Endothelial cell of umbilical vein (primary cell): ENCODE data around the gene BACH2. TPM values are rescaled to one million over a fixed set of nuclear protein-coding genes. Genes with fewer than 3 reads are reported as not detected.

Experiments
- BruUV-seq: library from RNA; stranded (reverse); fragments of 400-500 nt; replicated peaks from 2 replicates; lab custom pipeline; 2021; lab: Mats Ljungman, UMichigan
- CTCF ChIA-PET: fragments of 300-600, 350-600 bp; sonication (Branson Sonifier 250); formaldehyde crosslinking; loops from one replicate; lab custom pipeline; 2021; ENCODE audit warnings: antibody characterized with exemption, inconsistent platforms; lab: Charles Lee
- POLR2A ChIA-PET: fragments of 300-600, 350-600 bp; sonication (Branson Sonifier 250); formaldehyde crosslinking; loops from one replicate; lab custom pipeline; 2021; ENCODE audit warnings: antibody characterized with exemption, inconsistent platforms; lab: Charles Lee
- DNase-seq: peaks from one replicate; pipeline ENCODE4 v3.0.0-alpha.2; 2011; ENCODE audit warnings: low read depth, low spot score
- FAIRE-seq: peaks from 2 replicates; lab custom pipeline; 2011; peaks lifted over from hg19 to GRCh38; lab: Jason Lieb, UNC
- H2AFZ ChIP-seq: 2 replicates; pipeline ENCODE4 v1.6.0; 2012; ENCODE audit warnings: low read depth, low read length, control low read depth, inconsistent platforms
- H3K27ac ChIP-seq: 2 replicates; pipeline ENCODE4 v1.5.1; 2011; ENCODE audit warnings: low read depth, mild to moderate bottlenecking, control low read depth, low read length, moderate library complexity; ENCODE audit not compliant: insufficient read depth
- H3K27me3 ChIP-seq, 2 experiments: 2 replicates each; pipeline versions ENCODE4 v1.6.0 to v1.6.1; 2011; ENCODE audit warnings: low read length in 2 of 2, mixed read lengths in 1 of 2; ENCODE audit not compliant: control insufficient read depth in 2 of 2, insufficient read depth in 2 of 2
- H3K36me3 ChIP-seq, 2 experiments: 2 replicates in 1 of 2; 3 replicates in 1 of 2; pipeline ENCODE4 v1.5.1; 2011; ENCODE audit warnings: low read length in 2 of 2, mild to moderate bottlenecking in 1 of 2, moderate library complexity in 1 of 2; ENCODE audit not compliant: control insufficient read depth in 2 of 2, insufficient read depth in 2 of 2; ENCODE audit errors: extremely low read depth in 1 of 2
- H3K4me1 ChIP-seq: 3 replicates; pipeline ENCODE4 v1.5.1; 2011; ENCODE audit warnings: mild to moderate bottlenecking, low read length; ENCODE audit not compliant: control insufficient read depth, insufficient read depth; ENCODE audit errors: extremely low read depth
- H3K4me2 ChIP-seq: 2 replicates; pipeline ENCODE4 v1.6.1; 2011; ENCODE audit warnings: low read length, control low read depth, mixed read lengths; ENCODE audit not compliant: insufficient read depth
- H3K4me3 ChIP-seq, 3 experiments: fragments of 200-600 bp in 1 of 3; sonication (generic), shearing (Covaris generic) in 1 of 3; replicated peaks in 1 of 3; 2 replicates each; pipeline ENCODE4 v1.5.1; 2011 to 2016; ENCODE audit warnings: control low read depth in 3 of 3, low read length in 3 of 3, mild to moderate bottlenecking in 2 of 3, inconsistent platforms in 1 of 3, low read depth in 1 of 3, moderate library complexity in 1 of 3; ENCODE audit not compliant: insufficient read depth in 1 of 3
- H3K79me2 ChIP-seq: 2 replicates; pipeline ENCODE4 v1.6.0; 2012; ENCODE audit warnings: low read length, inconsistent platforms; ENCODE audit not compliant: control insufficient read depth, insufficient read depth
- H3K9ac ChIP-seq: replicated peaks from 2 replicates; pipeline ENCODE3; 2011; ENCODE audit warnings: low read length, control low read depth; ENCODE audit not compliant: insufficient read depth; ENCODE audit errors: extremely low read depth
- H3K9me1 ChIP-seq: replicated peaks from 3 replicates; pipeline ENCODE4 v1.6.0; 2011; ENCODE audit warnings: mild to moderate bottlenecking, low read length; ENCODE audit not compliant: control insufficient read depth, insufficient read depth; ENCODE audit errors: extremely low read depth
- H3K9me3 ChIP-seq: replicated peaks from 2 replicates; pipeline ENCODE4 v1.5.1; 2012; ENCODE audit warnings: low read length, inconsistent platforms; ENCODE audit not compliant: control insufficient read depth, insufficient read depth
- H4K20me1 ChIP-seq: replicated peaks from 2 replicates; pipeline ENCODE3; 2011; ENCODE audit warnings: mild to moderate bottlenecking, low read length; ENCODE audit not compliant: control insufficient read depth, insufficient read depth; ENCODE audit errors: extremely low read depth
- EZH2 ChIP-seq: IDR thresholded peaks from 2 replicates; pipeline ENCODE4 v1.6.1; 2012; ENCODE audit warnings: borderline replicate concordance, low read depth, mild to moderate bottlenecking, moderate library complexity, low read length, inconsistent platforms; ENCODE audit not compliant: severe bottlenecking
- FOS ChIP-seq: IDR thresholded peaks from 2 replicates; pipeline ENCODE4 v1.6.1; 2011; ENCODE audit warnings: mild to moderate bottlenecking, low read length, moderate library complexity, borderline replicate concordance; ENCODE audit not compliant: insufficient read depth
- GATA2 ChIP-seq: IDR thresholded peaks from 2 replicates; pipeline ENCODE4 v1.7.0; 2011; ENCODE audit warnings: low read depth, mild to moderate bottlenecking, moderate library complexity, mixed read lengths, low read length; ENCODE audit not compliant: insufficient read length, insufficient read depth
- JUN ChIP-seq: IDR thresholded peaks from 2 replicates; pipeline ENCODE4 v1.6.1; 2011; ENCODE audit warnings: borderline replicate concordance, low read depth; ENCODE audit not compliant: insufficient read length, insufficient read depth
- MYC ChIP-seq: IDR thresholded peaks from one replicate; pipeline ENCODE4 v1.6.1; 2011; ENCODE audit warnings: mild to moderate bottlenecking, low read depth, low read length
- POLR2A ChIP-seq: IDR thresholded peaks from 2 replicates; pipeline ENCODE4 v1.6.1; 2012; ENCODE audit warnings: low read depth, mild to moderate bottlenecking, control low read depth, low read length
- POLR2AphosphoS5 ChIP-seq: IDR thresholded peaks from 2 replicates; pipeline ENCODE4 v1.6.1; 2012; ENCODE audit warnings: low read depth, mild to moderate bottlenecking, control low read depth, low read length, moderate library complexity; ENCODE audit not compliant: insufficient read depth
- dilution Hi-C: fragments of 300-500 bp; cut with MboI; formaldehyde crosslinking; loops from one replicate; pipeline ENCODE4 v1.15.0; 2019; ENCODE audit warnings: low sequenced_read_pairs; ENCODE audit not compliant: extremely low pct_ligation_motif_present
- intact Hi-C: fragments of 100-400 bp; cut with micrococcal nuclease; formaldehyde crosslinking; loops from one replicate; pipeline ENCODE4 v1.10.0; 2022
- polyA plus RNA-seq, 4 experiments: library from polyadenylated mRNA; depleted of rRNA in 3 of 4; stranded (reverse) in 3 of 4; unstranded in 1 of 4; fragments of >200 nt; gene quantifications; 2 replicates each; pipeline versions ENCODE4 v1.2.1 to v1.2.3, GENCODE V29; 2011 to 2012; ENCODE audit warnings: missing spikeins in 1 of 4
- total RNA-seq: library from RNA; stranded (reverse); gene quantifications from 2 replicates; pipeline ENCODE4 v1.2.3, GENCODE V29; 2021
- TF ChIP-seq, protein P1 (sequence below), 2 donors: IDR thresholded peaks; 1 replicate in 1 of 2; 2 replicates in 1 of 2; pipeline ENCODE4 v1.5.1; 2011; ENCODE audit warnings: low read length in 2 of 2, mild to moderate bottlenecking in 2 of 2, moderate library complexity in 2 of 2, control low read depth in 1 of 2, inconsistent platforms in 1 of 2, low read depth in 1 of 2; ENCODE audit not compliant: insufficient read depth in 1 of 2; ENCODE audit errors: extremely low read depth in 1 of 2
- TF ChIP-seq, protein P2 (sequence below): IDR thresholded peaks from 2 replicates; pipeline ENCODE4 v1.6.1; 2011; ENCODE audit not compliant: insufficient read depth, insufficient read length

The BACH2 gene
- total and polyA plus RNA-seq, 2 donors (not counting 3 experiments of a cell fraction or from before 2014, with no cell fraction given): 1.7 to 5.6 TPM

DNA sequence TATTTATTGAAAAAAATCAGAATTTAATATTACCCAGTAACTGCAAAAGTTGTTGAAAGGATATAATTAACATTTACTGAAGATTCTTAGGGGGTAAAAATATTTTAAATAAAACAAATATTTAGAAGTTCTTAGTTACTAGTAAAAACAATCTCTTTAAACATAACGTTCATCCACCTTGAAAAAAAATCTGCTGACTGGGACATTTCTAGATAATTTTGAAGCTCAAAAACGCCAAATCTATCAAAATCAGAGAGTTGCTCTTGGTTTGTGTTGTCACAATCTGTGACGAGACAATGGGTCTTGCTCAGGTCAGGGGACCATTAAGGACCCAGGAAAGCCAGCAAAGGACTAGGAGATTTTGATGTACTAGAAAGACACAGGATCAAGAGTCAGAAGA is 177.0 kb downstream of the BACH2 start:
- intact Hi-C loops (no loop called here), dilution Hi-C loops (no loop called here)
- Histone ChIP-seq H3K9me1 (no peaks in the 10 kb centered on the region), H2AFZ (no peak overlapping the region), H3K4me3 (no peak overlapping the region), H3K36me3 (no peaks in the 10 kb centered on the region), H3K4me1 (no peaks in the 10 kb centered on the region), H4K20me1 (no peaks in the 10 kb centered on the region), H3K27ac (no peak overlapping the region), H3K9me3 (no peaks in the 10 kb centered on the region), H3K9ac (no peak overlapping the region), H3K79me2 (no peaks in the 10 kb centered on the region), H3K4me2 (no peak overlapping the region), H3K27me3 (no peaks in the 10 kb centered on the region)
- FAIRE-seq (no peak), DNase-seq (no peak)
- POLR2A ChIA-PET: no interaction called here
- no TSS peak for BruUV-seq
- no peak for TF ChIP-seq EZH2
- TF ChIP-seq GATA2: no peak
- no peak for TF ChIP-seq JUN
- no peak for TF ChIP-seq POLR2A
- no peak for TF ChIP-seq FOS
- TF ChIP-seq, protein P1, sequence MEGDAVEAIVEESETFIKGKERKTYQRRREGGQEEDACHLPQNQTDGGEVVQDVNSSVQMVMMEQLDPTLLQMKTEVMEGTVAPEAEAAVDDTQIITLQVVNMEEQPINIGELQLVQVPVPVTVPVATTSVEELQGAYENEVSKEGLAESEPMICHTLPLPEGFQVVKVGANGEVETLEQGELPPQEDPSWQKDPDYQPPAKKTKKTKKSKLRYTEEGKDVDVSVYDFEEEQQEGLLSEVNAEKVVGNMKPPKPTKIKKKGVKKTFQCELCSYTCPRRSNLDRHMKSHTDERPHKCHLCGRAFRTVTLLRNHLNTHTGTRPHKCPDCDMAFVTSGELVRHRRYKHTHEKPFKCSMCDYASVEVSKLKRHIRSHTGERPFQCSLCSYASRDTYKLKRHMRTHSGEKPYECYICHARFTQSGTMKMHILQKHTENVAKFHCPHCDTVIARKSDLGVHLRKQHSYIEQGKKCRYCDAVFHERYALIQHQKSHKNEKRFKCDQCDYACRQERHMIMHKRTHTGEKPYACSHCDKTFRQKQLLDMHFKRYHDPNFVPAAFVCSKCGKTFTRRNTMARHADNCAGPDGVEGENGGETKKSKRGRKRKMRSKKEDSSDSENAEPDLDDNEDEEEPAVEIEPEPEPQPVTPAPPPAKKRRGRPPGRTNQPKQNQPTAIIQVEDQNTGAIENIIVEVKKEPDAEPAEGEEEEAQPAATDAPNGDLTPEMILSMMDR (IDR thresholded peaks at IDR 0.05; ENCODE audit: extremely low read depth in 1 of 2, insufficient read depth in 1 of 2, low read depth in 1 of 2, low read length in 2 of 2): no peak
- TF ChIP-seq, protein P2, sequence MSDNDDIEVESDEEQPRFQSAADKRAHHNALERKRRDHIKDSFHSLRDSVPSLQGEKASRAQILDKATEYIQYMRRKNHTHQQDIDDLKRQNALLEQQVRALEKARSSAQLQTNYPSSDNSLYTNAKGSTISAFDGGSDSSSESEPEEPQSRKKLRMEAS: no peak
- no peak for TF ChIP-seq POLR2AphosphoS5
- no peak for TF ChIP-seq MYC
- CTCF ChIA-PET: interaction anchor here (1.3 to 1.5 kb wide), 2 partner anchors 14 to 259 kb away, joined by 3 read pairs; no protein-coding TSS in a partner anchor
